Fibroblast of the conjunctiva (primary cell): ENCODE measurements around the gene IKBKE.

ENCODE experiments used
- DNase-seq: peaks from one replicate; pipeline ENCODE4 v3.0.0-alpha.2; 2010; ENCODE audit warnings: low read depth

The IKBKE gene

DNA sequence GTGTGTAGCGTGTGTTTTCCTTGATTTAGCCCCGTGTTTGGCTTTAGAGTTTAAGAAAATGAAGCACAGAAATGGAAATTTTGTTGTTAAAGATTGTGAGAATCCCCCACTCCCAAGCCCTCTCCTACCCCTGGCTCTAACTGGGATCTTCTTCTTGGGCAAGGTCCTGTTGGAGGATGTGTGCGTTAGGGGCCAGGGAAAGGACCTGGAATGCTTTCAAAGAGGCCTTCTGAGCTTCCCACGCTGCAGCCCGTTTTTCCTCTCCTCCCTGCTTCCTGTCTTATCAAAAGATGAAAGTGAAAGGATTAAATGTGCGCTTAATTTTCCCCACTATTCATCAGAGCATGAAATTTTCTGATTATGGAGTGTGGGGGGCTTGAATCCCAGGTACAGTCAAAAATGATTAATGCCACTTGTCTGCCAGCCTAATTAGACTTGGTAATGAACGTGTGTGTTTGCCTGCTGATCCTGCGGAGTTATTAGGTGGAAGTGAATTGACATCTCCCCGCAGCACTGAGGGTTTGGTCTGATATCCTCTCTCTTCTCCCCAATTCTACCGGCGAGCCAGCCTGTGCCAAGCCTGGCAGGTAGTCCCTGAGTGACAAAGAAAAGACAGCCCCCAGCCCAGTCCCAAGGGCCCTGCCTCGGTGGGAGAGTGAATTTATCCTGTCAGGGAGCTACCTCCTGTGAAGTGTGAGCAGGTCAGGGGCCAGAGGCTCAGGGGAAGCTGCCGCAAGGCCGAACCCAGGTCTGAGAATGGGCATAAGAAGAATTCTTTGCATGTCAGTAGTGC is 42.0 kb downstream of the IKBKE start:
- DNase-seq, result no peak

- DNase-seq, result no peak
These were observed 42.5 kb downstream of the IKBKE start for GRCh38 chr1:206512851-206513180.

DNA sequence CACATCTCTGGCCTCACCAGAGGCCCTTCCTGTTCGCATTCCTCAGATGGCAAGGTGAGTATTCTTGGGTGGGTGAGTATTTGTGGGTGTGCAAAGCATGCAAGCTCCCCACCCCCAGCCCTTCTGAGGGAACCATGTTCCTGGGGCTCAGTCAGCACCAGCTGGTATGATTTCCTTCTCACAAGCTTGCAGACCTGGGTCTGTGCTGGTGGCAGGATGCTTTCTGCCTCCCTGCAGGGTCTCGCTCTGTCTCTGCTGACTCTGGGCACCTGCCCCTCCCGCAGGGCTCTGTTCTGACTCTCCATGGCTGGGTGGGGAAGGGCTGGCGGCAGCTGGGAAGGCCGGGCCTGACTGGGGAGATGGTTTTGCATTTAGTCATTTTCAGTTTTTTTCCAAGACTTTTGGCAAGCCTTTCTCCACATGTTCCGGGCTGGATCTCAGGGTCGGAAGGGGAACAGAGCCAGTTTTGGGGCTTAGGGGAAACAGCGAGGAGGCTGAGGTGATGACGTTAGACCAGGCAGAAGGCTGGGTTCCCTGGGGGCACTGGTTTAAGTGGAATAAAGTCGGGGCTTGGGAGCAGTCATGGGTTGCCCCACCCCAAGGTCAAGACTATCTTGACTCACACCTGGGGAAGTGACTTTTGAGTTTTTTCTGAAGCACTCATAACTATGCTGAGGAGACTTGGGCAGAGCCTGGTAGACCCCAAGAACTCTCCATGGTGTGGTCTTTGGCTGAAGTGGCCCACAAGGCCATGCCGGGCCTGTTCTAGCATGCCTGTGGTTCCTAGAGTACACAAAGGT is 43.2 kb downstream of the IKBKE start:
- peak; percentile 89 for DNase-seq

DNA sequence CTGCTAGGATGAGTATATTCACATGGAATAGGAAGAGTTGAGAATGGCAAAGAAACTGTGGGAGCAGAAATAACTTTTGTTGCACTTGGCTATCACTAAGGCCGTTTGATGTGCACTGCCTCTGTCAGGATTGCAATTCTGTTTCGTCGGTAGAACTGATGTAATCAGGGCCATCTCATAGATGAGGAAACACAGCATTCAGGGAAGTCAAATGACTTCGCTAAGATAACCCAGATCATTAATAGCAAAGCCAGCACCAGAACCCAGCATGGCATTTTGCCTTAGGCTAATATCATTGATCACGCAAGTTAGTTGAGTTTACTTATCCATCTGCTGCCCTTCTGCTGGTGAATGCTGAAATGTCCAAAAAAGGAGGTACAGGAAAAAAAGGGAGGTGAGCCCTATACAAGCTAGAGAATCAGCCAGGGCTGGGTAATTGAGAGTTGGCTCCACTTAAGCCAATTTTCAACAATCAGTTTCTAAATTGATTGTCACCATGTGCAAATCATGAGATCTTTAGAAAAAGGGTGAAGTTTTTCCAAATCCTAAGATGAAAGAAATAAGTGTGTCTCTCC is 44.6 kb downstream of the IKBKE start:
- DNase-seq, result peak; percentile 26

DNA sequence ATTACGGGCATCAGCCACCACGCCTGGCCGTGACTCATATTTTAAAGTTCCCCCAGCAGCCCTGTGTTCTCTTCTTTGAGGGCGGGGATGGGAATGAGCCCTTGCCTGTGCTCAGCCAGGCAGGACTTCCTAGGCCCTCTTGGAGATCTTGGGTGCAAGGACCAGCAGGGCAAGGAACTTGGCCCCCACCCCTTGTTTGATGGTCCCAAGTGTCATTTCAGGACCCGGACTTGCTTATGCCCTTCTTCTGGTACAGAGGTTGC is 46.4 kb downstream of the IKBKE start:
- no peak for DNase-seq

DNA sequence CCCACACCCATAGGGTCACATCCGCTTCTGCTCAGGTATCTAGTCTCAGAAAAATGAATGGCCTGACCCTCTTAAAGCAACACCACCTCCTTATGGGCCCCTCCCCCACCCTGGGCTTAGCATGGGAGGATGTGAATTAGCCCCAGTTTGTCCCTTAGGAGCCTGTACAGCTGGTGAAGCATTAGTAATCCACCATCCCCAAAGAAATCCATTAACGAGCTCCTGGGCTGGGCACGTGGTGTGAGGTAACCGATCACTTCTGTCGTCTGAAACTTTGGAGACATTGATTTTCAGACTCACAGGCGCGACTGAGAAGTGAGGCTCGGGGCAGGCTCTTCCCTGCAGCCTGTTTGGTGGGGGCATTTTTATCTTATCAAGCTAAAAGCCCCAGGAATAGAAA is 47.5 kb downstream of the IKBKE start:
- no peak for DNase-seq

- DNase-seq, result no peak
These were observed 47.9 kb downstream of the IKBKE start for GRCh38 chr1:206518206-206518605.

DNA sequence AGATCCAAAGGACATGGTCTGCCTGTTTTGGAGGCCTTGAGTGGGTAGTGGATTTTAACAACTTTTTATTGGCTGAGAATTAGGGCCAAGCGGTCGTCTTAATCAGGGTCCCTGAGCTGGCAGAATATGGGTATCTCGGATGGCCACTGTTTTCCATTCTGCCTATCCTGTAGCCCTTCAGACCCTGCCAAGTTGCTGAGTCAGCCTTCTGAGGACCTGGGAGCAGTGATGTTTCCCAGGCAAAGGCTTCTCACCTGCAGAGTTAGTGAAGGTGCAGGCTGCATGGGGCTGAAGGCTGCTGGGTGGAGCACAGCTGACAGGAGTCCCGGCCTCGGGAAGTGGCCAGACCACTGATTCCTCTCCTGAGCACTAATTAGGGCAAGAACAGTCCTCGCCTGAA is 48.5 kb downstream of the IKBKE start:
- no peak for DNase-seq

GRCh38 chr1:206521127-206521526 is 50.9 kb downstream of the IKBKE start:
- DNase-seq, result no peak

- DNase-seq, result no peak
These were observed 51.6 kb downstream of the IKBKE start for GRCh38 chr1:206521694-206522402.

- DNase-seq, result no peak
These were observed 54.6 kb downstream of the IKBKE start for GRCh38 chr1:206524739-206525364.

- DNase-seq, result peak; percentile 38
These were observed 56.0 kb downstream of the IKBKE start for GRCh38 chr1:206526064-206526911.

- DNase-seq, result no peak
These were observed 59.1 kb downstream of the IKBKE start for GRCh38 chr1:206529425-206529824.

DNA sequence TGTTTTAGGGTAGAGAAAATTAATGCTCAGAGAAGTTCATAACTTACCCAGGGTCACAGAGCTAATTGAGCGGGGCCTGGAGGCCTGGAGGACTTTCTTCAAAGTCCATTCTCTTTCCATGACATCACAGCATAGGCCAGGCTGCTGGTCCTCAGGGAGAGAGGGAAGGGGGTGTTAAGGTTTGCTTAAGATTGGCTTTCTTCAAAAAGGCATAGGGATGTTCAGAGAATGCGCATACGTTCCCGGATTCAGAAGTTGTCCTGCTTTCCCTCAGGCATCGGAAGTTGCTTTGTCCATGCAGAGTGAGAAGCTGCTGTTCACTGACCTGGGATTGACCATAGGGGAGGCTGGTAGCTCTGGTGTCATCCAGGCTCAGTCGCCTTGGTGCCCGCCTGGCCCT is 62.1 kb downstream of the IKBKE start:
- no peak for DNase-seq

DNA sequence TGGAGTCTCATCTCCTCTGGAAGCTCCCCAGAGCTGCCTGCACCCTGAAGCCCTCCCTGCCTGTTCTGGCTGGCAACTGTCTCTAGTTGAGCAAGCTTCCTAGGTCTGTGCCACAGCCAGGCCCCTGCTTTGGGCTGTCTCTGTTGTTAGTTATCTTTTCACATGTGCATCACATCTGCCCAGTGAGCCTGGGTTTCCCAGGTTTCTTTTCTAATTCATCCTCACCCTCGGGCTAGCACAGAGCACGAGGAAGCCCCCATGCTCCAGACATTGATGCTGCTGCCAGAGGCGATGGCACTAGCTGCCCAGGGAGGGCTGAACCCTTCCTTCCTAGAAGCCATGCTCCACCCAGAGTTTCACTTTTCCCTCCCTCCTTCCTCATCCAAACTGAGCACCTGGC is 64.3 kb downstream of the IKBKE start:
- no peak for DNase-seq

DNA sequence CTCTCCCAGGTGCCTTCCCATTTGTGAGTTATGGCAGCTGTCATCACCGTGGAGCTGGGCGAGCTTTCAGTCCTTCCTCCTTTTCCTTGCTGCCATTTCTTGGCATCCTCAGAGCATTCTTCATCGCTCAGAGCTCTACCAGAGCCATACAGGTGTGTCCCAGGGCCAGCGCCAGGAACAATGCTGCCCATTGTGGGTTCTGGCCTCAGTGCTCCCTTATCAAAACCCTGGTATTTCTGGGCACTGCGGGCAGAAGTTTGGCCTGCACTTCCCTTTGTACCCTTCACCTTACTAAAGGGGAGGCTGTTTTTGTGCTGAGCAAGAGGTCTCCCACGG is 65.5 kb downstream of the IKBKE start:
- DNase-seq, result no peak

DNA sequence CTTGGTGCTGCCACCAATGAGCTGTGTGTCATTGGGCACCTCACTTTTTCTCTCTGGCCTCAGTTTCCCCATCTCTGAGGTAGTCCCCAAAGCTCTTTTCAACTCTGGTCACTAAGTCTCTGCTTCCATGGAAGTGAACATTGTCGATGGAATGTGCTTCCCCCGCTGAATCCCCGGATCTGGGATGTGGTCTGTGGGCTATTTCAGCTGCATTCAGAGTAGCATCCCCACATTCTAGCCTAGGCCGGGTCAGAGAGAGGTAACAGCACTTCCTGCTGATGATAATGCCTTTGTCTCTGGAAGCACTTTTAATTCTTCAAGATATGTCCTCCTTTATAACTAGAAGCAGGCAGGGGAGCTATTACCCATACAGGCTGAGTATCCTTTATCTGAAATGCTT is 66.9 kb downstream of the IKBKE start:
- no peak for DNase-seq

DNA sequence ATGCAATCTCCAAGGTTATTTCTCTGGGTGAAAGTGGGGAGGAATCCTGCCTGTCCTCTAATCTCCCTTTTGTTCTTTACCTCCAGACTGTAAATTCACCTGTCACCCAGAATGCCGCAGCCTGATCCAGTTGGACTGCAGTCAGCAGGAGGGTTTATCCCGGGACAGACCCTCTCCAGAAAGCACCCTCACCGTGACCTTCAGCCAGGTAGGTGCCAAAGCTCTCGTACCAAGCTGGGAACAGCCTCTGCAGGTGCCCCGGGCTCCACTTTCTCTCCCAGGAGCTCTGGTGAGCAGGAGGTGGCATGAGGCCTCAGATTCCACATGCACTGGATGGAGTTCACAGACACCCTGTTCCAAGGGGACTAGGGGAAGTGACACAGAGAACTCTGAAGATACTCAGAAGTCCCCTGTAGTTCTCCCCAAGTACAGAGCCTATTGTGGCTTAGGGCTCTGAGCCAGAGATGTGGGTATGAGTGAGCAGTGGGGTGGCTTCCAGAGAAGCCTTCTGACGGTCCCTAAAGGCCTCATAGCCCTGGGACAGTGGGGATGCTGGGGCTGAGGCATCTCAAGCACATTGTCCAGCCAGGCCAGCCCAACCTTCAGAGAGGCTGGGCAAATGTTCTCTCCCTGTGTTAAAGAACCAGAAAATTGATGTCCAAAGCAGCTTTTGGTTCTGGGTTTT is 68.0 kb downstream of the IKBKE start:
- no peak for DNase-seq

DNA sequence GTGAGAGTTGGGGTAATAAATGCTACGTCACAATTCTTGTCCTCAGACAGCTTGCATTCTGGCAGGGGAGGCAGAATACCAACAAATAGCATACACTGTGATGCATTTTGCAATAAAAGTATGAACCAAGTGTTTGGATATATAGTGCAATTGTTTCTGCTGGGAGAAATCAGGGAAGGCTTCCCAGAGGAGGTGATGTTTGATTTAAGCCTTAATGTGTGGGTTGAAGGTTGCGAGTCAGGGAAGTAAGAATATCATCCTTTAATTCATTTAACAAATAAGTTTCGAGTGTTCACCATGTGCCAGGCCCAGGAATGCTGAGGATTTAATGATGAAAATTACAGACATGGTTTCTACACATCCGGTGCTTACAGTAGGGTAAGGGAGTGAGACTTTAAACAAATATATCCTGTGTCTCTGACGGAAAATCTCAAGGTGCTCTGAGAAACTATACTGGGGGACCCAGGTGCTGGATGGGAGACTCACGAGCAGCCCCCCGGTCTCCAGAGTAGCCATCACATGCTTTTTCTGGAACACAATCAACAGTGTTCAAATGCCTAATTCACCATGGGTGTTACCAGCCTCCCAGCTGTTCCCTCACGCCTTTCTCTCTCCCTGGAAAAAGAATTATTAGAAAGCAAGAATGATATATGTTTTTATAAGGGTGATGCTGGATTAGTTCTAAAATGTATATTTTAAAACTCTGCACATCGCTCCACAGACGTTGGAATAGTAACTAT is 68.8 kb downstream of the IKBKE start:
- DNase-seq, result no peak

DNA sequence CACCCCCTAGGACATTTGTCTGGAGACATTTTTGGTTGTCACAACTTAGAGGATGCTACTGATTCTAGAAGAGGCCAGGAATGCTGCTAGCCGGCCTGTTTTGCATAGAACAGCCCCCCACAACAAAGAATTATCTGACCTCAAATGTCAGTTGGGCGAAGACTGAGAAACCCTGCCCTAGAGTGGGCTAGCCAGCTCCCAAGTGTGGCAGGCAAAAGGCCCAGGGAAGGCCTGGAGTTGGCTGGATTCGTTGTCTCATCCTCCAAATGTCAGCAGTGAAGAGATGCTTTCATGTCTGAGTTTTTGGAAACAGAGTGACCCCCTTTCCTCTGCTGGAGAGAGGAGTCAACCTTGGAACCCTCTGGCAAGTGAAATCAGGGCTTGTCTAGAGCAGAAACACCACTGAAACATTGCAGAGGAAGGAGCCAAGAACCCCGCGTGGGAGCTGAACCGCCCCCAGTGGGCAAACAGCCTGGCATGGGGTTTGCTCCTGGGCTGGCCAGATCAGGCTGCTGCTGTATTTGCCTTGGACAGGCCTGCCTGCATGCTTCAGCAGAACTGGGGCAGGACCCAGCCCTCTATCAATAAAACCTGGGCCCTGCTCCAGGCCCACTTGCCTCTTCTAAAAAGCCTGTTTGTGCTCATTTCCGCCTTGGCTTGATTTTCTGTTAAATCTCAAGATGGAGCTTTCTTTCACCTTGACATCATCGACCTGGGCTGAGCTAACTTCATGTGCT is 69.9 kb downstream of the IKBKE start:
- DNase-seq, result no peak
